IMR-90 (cell line): ENCODE results near the gene LAMC3. TPM values are rescaled to one million over a fixed set of nuclear protein-coding genes. Genes with fewer than 3 reads are reported as not detected.

ENCODE experiments used
- ATAC-seq: fragments of 200-7000 bp; cut with Tn5 transposase; 2 replicates; pipeline ENCODE4 v1.9.1; 2020; ENCODE audit warnings: low read depth, mild to moderate bottlenecking, moderate library complexity
- BruUV-seq: library from RNA; stranded (reverse); fragments of 400-500 nt; replicated peaks from 2 replicates; lab custom pipeline; 2021; lab: Mats Ljungman, UMichigan
- CTCF ChIA-PET: fragments of 300-600 bp; formaldehyde crosslinking; extraction: SDS; loops from one replicate; lab custom pipeline; 2021; ENCODE audit warnings: antibody characterized with exemption; lab: Yijun Ruan, JAX
- POLR2A ChIA-PET: fragments of 300-600 bp; sonication (Branson Sonifier 250); formaldehyde crosslinking; loops from one replicate; lab custom pipeline; 2022; ENCODE audit warnings: antibody characterized with exemption; ENCODE audit not compliant: unreplicated experiment; lab: Charles Lee
- DNase-seq: peaks from one replicate; pipeline ENCODE4 v3.0.0; 2013
- H2AFZ ChIP-seq: replicated peaks from 2 replicates; pipeline ENCODE3; 2013; ENCODE audit warnings: low read length, mild to moderate bottlenecking; ENCODE audit not compliant: poor library complexity
- H2AK5ac ChIP-seq: 2 replicates; pipeline ENCODE4 v1.6.1; 2013; ENCODE audit warnings: low read depth, low read length, inconsistent platforms
- H2AK9ac ChIP-seq: replicated peaks from 2 replicates; pipeline ENCODE3; 2013; ENCODE audit warnings: mild to moderate bottlenecking, low read depth, low read length, moderate library complexity; ENCODE audit not compliant: poor library complexity
- H2BK120ac ChIP-seq: 2 replicates; pipeline ENCODE4 v1.6.1; 2013; ENCODE audit warnings: low read depth, low read length, inconsistent platforms
- H2BK15ac ChIP-seq: 3 replicates; pipeline ENCODE4 v1.6.1; 2013; ENCODE audit warnings: low read depth, low read length, inconsistent platforms
- H2BK20ac ChIP-seq: 2 replicates; pipeline ENCODE4 v1.6.1; 2013; ENCODE audit warnings: low read depth, mild to moderate bottlenecking, inconsistent platforms, low read length, moderate library complexity
- H2BK5ac ChIP-seq: 2 replicates; pipeline ENCODE4 v1.6.1; 2013; ENCODE audit warnings: mild to moderate bottlenecking, low read depth, low read length, inconsistent platforms; ENCODE audit not compliant: poor library complexity, severe bottlenecking
- H3K14ac ChIP-seq: replicated peaks from 2 replicates; pipeline ENCODE4 v1.6.1; 2013; ENCODE audit warnings: low read depth, low read length, inconsistent platforms
- H3K18ac ChIP-seq: 2 replicates; pipeline ENCODE4 v1.6.1; 2013; ENCODE audit warnings: low read depth, low read length, control low read depth
- H3K23ac ChIP-seq: 2 replicates; pipeline ENCODE4 v1.6.1; 2013; ENCODE audit warnings: low read depth, low read length, inconsistent platforms
- H3K27ac ChIP-seq: 2 replicates; pipeline ENCODE4 v1.5.1; 2013; ENCODE audit warnings: mild to moderate bottlenecking, control low read depth, low read length; ENCODE audit not compliant: insufficient read depth
- H3K27me3 ChIP-seq: 2 replicates; pipeline ENCODE4 v1.6.1; 2013; ENCODE audit warnings: low read length; ENCODE audit not compliant: control insufficient read depth, insufficient read depth
- H3K36me3 ChIP-seq: 2 replicates; pipeline ENCODE4 v1.6.1; 2013; ENCODE audit warnings: low read length, mixed read lengths; ENCODE audit not compliant: control insufficient read depth, insufficient read depth
- H3K4ac ChIP-seq: 2 replicates; pipeline ENCODE4 v1.6.1; 2013; ENCODE audit warnings: low read depth, low read length, inconsistent platforms
- H3K4me1 ChIP-seq: 2 replicates; pipeline ENCODE4 v1.6.1; 2013; ENCODE audit warnings: low read length, mixed read lengths; ENCODE audit not compliant: control insufficient read depth, insufficient read depth
- H3K4me2 ChIP-seq: 2 replicates; pipeline ENCODE4 v1.6.1; 2013; ENCODE audit warnings: low read depth, mild to moderate bottlenecking, control low read depth, low read length, moderate library complexity
- H3K4me3 ChIP-seq: 2 replicates; pipeline ENCODE4 v1.5.1; 2013; ENCODE audit warnings: low read depth, mild to moderate bottlenecking, control low read depth, low read length, moderate library complexity; ENCODE audit not compliant: insufficient read depth
- H3K56ac ChIP-seq: 2 replicates; pipeline ENCODE4 v1.6.1; 2013; ENCODE audit warnings: low read length, inconsistent platforms; ENCODE audit not compliant: insufficient read depth; ENCODE audit errors: extremely low read depth
- H3K79me1 ChIP-seq, 2 experiments: 2 replicates each; pipeline ENCODE4 v1.6.1; 2013; ENCODE audit warnings: low read length in 2 of 2, inconsistent platforms in 1 of 2, low read depth in 1 of 2
- H3K9ac ChIP-seq: 2 replicates; pipeline ENCODE4 v1.6.1; 2013; ENCODE audit warnings: low read depth, low read length, control low read depth
- H3K9me1 ChIP-seq: 2 replicates; pipeline ENCODE4 v1.6.1; 2013; ENCODE audit warnings: low read length, inconsistent platforms; ENCODE audit not compliant: insufficient read depth
- H3K9me3 ChIP-seq: 2 replicates; pipeline ENCODE4 v1.6.1; 2013; ENCODE audit warnings: low read length; ENCODE audit not compliant: control insufficient read depth, insufficient read depth
- H4K20me1 ChIP-seq: 2 replicates; pipeline ENCODE4 v1.6.1; 2013; ENCODE audit warnings: low read length, inconsistent platforms; ENCODE audit not compliant: insufficient read depth
- H4K5ac ChIP-seq: 2 replicates; pipeline ENCODE4 v1.6.1; 2013; ENCODE audit warnings: mild to moderate bottlenecking, low read depth, low read length, control low read depth
- H4K8ac ChIP-seq, 2 experiments: 2 replicates each; pipeline ENCODE4 v1.6.1; 2013; ENCODE audit warnings: low read depth in 2 of 2, low read length in 2 of 2, control low read depth in 1 of 2, inconsistent platforms in 1 of 2
- H4K91ac ChIP-seq: 2 replicates; pipeline ENCODE4 v1.6.1; 2013; ENCODE audit warnings: low read depth, low read length, inconsistent platforms; ENCODE audit not compliant: insufficient read depth
- CHD1 ChIP-seq: IDR thresholded peaks from 2 replicates; pipeline ENCODE4 v1.6.1; 2012; ENCODE audit warnings: low read depth, low read length, improper control_type of control experiment
- ELK1 ChIP-seq: fragments of 150-350 bp; IDR thresholded peaks from 2 replicates; pipeline ENCODE4 v1.6.1; 2016; ENCODE audit warnings: low read depth, mild to moderate bottlenecking, low read length, moderate library complexity, borderline replicate concordance
- MAFK ChIP-seq: IDR thresholded peaks from 2 replicates; pipeline ENCODE4 v1.6.1; 2012; ENCODE audit warnings: low read depth, low read length, improper control_type of control experiment
- MAZ ChIP-seq: IDR thresholded peaks from 2 replicates; pipeline ENCODE4 v1.6.1; 2012; ENCODE audit warnings: low read depth, mild to moderate bottlenecking, low read length, improper control_type of control experiment, moderate library complexity, borderline replicate concordance
- NFE2L2 ChIP-seq: fragments of 150-350 bp; IDR thresholded peaks from 2 replicates; pipeline ENCODE4 v1.6.1; 2016; ENCODE audit warnings: low read depth, mild to moderate bottlenecking, low read length
- POLR2A ChIP-seq: IDR thresholded peaks from 2 replicates; pipeline ENCODE4 v1.6.1; 2012; ENCODE audit warnings: mild to moderate bottlenecking, low read depth, low read length
- RCOR1 ChIP-seq: IDR thresholded peaks from 2 replicates; pipeline ENCODE4 v1.6.1; 2012; ENCODE audit warnings: mild to moderate bottlenecking, low read length, improper control_type of control experiment; ENCODE audit not compliant: insufficient replicate concordance
- RFX5 ChIP-seq: IDR thresholded peaks from 2 replicates; pipeline ENCODE4 v1.8.0; 2012; ENCODE audit warnings: low read depth, mild to moderate bottlenecking, low read length, moderate library complexity
- SMC3 ChIP-seq: fragments of 150-350 bp; IDR thresholded peaks from 2 replicates; pipeline ENCODE4 v1.6.1; 2016; ENCODE audit warnings: low read depth, mild to moderate bottlenecking, antibody characterized with exemption, low read length, moderate library complexity
- USF2 ChIP-seq: fragments of 150-350 bp; IDR thresholded peaks from 2 replicates; pipeline ENCODE4 v1.6.1; 2017; ENCODE audit warnings: mild to moderate bottlenecking, antibody characterized with exemption, low read length, low read depth
- WGBS, 2 experiments: methylation state at CpG; one replicate each; pipeline versions ENCODE4 v1.1.5 to v1.1.7; 2013; ENCODE audit warnings: missing lambda C conversion rate in 2 of 2; ENCODE audit not compliant: insufficient read length in 1 of 2; ENCODE audit errors: extremely low coverage in 2 of 2; 5-methylcytosine and 5-hydroxymethylcytosine counted together
- dilution Hi-C: fragments of 300-500 bp; cut with HindIII; formaldehyde crosslinking; loops from one replicate; pipeline ENCODE4 v1.14.3; 2018; ENCODE audit warnings: low sequenced_read_pairs; ENCODE audit not compliant: unreplicated experiment
- in situ Hi-C: fragments of 300-500 bp; cut with MboI; formaldehyde crosslinking; loops from 3 replicates; pipeline ENCODE4 v1.14.3; 2019; ENCODE audit warnings: low sequenced_read_pairs, inconsistent platforms, mixed read lengths
- intact Hi-C: fragments of 100-400 bp; cut with micrococcal nuclease; formaldehyde crosslinking; loops from 2 replicates; pipeline ENCODE4 v1.10.0; 2022
- polyA plus RNA-seq, 3 experiments: library from polyadenylated mRNA; depleted of rRNA; stranded (reverse); fragments of >200 nt; gene quantifications; 2 replicates each; pipeline ENCODE4 v1.2.3, GENCODE V29; 2012; ENCODE audit warnings: low replicate concordance in 1 of 3
- total RNA-seq: library from RNA; depleted of rRNA; stranded (reverse); fragments of >200 nt; gene quantifications from 2 replicates; pipeline ENCODE4 v1.2.3, GENCODE V29; 2012

LAMC3 gene
- total and polyA plus RNA-seq, 2 of the 4 experiments (the other 2 are of a cell fraction) = not detected

- no peak overlapping the region for H3K14ac ChIP-seq
- BruUV-seq = no TSS peak
- in situ Hi-C loops = loop anchor here (25.0 kb wide), 1 partner anchor 1208 kb away; no protein-coding TSS in a partner anchor
Measured at GRCh38 chr9:131129183-131129582, 120.2 kb downstream of the LAMC3 start.

More at GRCh38 chr9:131129183-131129582, 120.2 kb downstream of the LAMC3 start:
- CTCF ChIA-PET = no interaction called here
- H2BK120ac ChIP-seq = no peak overlapping the region
- H3K36me3 ChIP-seq = peaks cover 30% of the 10 kb centered on the region
- no peaks in the 10 kb centered on the region for H3K9me3 ChIP-seq
- H4K20me1 ChIP-seq = no peaks in the 10 kb centered on the region
- no peaks in the 10 kb centered on the region for H3K4me1 ChIP-seq
- DNase-seq (no peak), ATAC-seq (no peak)
- no peak overlapping the region for H4K5ac ChIP-seq
- no peak overlapping the region for H3K18ac ChIP-seq
- no peak overlapping the region for H2AK9ac ChIP-seq
- H3K79me1 ChIP-seq = peaks cover 6 to 38% of the 10 kb centered on the region in 2 experiments
- no peak overlapping the region for H3K56ac ChIP-seq
- no peak for TF ChIP-seq RCOR1
- TF ChIP-seq SMC3 = no peak
- no peak for TF ChIP-seq RFX5
- TF ChIP-seq CHD1 = no peak
- no peak for TF ChIP-seq POLR2A
- no peak for TF ChIP-seq NFE2L2
- TF ChIP-seq ELK1 = no peak
- no peak for TF ChIP-seq USF2
- no peak for TF ChIP-seq MAFK
- TF ChIP-seq MAZ = no peak
- POLR2A ChIA-PET = no interaction called here
- H4K8ac ChIP-seq = no peak overlapping the region
- H3K27ac ChIP-seq = no peak overlapping the region
- H3K4me2 ChIP-seq = no peak overlapping the region
- no peak overlapping the region for H3K9ac ChIP-seq
- H3K9me1 ChIP-seq = no peaks in the 10 kb centered on the region
- no peak overlapping the region for H2AFZ ChIP-seq
- no peak overlapping the region for H3K23ac ChIP-seq
- no peaks in the 10 kb centered on the region for H3K27me3 ChIP-seq
- 100% methylated on average over 1 of the region's 3 CpGs; no CpG with 5 or more reads in 1 of the 2 experiments for WGBS, 2 experiments
- H3K4ac ChIP-seq = no peak overlapping the region
- H3K4me3 ChIP-seq = no peak overlapping the region
- intact Hi-C loops (loop anchor here (5.0 kb wide), 1 partner anchor 38 kb away; no protein-coding TSS in a partner anchor), dilution Hi-C loops (no loop called here)
- H4K91ac ChIP-seq = no peak overlapping the region
- no peak overlapping the region for H2BK15ac ChIP-seq
- H2BK20ac ChIP-seq = no peak overlapping the region
- H2AK5ac ChIP-seq = no peak overlapping the region
- no peak overlapping the region for H2BK5ac ChIP-seq
